HUES6 (cell line): ENCODE results near the gene SOX13.
A peak's percentile ranks its signal among the peaks of the same experiment; 100 is the strongest.
"Not testable (repeated sequence)": the region's sequence is repeated elsewhere in the genome, so short reads cannot be mapped to it uniquely, and the experiment has no call there.

Experiments
- H3K27ac ChIP-seq: 2 replicates; pipeline ENCODE4 v1.7.0; 2013; ENCODE audit warnings: low read depth, mild to moderate bottlenecking, low read length, inconsistent platforms
- H3K27me3 ChIP-seq: 2 replicates; pipeline ENCODE4 v1.6.1; 2013; ENCODE audit warnings: low read length; ENCODE audit not compliant: control insufficient read depth, insufficient read depth
- H3K36me3 ChIP-seq: 2 replicates; pipeline ENCODE4 v1.6.1; 2013; ENCODE audit warnings: low read length; ENCODE audit not compliant: control insufficient read depth, insufficient read depth
- H3K4me1 ChIP-seq: 2 replicates; pipeline ENCODE4 v1.6.1; 2013; ENCODE audit warnings: low read length; ENCODE audit not compliant: control insufficient read depth, insufficient read depth
- H3K4me3 ChIP-seq: 2 replicates; pipeline ENCODE4 v1.5.1; 2013; ENCODE audit warnings: low read depth, low read length
- H3K9ac ChIP-seq: one replicate; pipeline ENCODE4 v1.6.1; 2013; ENCODE audit warnings: mild to moderate bottlenecking, low read length
- H3K9me3 ChIP-seq: 2 replicates; pipeline ENCODE4 v1.6.1; 2013; ENCODE audit warnings: low read depth, low read length; ENCODE audit not compliant: control insufficient read depth, insufficient read depth

The SOX13 gene

DNA sequence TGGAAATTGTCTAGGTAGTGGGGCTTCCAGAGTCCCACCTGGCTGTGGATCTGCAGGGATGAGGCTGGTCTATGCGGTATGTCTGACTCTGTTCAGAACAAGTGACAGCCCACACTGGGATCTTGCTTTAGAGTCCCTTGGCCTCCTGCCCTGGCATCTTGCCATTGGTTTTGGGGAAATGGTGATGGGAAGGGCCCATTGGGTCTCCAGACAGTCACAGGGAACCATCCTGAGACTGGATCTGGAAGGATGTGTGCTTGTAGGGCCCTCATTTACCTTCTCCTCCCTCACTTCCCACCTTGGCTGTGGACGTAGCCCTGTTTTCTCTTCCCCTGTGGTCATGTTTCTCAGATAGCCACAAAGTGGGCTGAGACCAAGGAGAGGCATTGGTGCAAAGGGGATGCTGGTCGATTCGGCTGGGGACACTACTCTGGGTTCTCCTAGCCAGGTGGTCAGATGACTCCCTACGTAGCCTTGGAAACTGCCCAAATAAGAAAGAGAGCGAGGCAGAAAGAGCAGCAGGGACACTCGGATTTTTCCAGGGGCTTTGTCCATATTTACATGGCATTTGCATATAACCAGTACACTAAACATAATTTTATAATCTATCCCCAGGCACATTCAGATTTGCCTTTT is 15.1 kb downstream of the SOX13 start:
- H3K27ac ChIP-seq = no peak overlapping the region
- no peaks in the 10 kb centered on the region for H3K9me3 ChIP-seq
- H3K4me1 ChIP-seq = peaks cover 72% of the 10 kb centered on the region
- H3K27me3 ChIP-seq = no peaks in the 10 kb centered on the region
- H3K9ac ChIP-seq = no peak overlapping the region
- H3K36me3 ChIP-seq = no peaks in the 10 kb centered on the region
- H3K4me3 ChIP-seq = no peak overlapping the region

DNA sequence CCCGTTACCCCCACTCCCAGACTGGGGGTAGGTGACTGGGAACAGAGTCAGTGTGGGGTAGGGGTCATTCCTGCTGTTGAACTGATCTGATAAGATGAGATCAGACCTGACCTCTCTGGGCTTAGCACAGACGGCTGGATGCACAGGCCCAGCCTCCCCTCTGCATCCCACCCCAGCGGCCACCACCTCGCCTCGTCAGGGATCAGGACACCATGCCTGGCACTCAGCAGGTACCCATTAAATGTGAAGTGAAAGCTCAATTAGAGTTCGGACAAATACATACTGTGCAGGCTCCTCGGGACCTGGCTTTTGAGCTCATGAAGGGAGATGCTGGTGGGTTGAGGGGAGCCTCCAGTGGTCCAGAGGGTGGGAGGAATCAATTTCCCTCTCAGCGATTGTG is 15.7 kb downstream of the SOX13 start:
- Histone ChIP-seq H3K4me1 (peaks cover 72% of the 10 kb centered on the region), H3K9ac (no peak overlapping the region), H3K27ac (no peak overlapping the region)

DNA sequence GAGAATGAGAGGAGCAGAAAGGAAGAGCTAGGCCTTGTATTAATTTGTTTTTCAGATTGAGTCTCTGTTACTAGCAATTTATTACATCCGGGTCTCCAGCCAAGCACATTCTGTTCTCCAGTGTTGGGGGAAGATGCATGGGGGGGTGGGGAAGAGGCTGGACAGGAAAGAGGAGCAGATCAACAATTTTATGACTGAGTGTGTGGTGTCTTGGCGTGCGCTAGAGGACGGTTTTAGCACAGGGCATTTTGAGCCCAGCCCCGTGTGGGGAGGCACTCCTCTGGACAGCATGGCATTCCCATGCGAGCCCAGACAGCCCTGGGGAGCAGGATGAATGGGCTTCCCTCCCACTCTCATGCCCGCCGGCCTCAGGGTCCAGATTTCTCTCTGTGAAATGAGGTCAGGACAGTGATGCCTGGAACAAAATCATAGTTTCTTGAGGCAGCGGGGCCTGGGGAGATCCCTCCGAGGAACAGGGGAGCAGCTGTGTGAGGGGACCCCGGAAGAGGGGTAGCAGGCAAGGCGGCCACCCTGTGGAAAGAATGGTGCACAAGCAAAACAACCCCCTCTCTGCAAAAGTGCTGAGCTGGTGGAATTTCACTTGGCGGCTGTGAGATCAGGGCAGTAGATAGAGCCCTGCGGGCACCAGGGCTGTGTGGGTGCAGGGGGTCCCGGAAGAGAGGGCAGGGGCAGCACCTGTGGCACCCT is 16.3 kb downstream of the SOX13 start:
- peaks cover 72% of the 10 kb centered on the region for H3K4me1 ChIP-seq

More for the DNA sequence above, 15.7 kb downstream of the SOX13 start:
- no peaks in the 10 kb centered on the region for H3K36me3 ChIP-seq
- H3K27me3 ChIP-seq = no peaks in the 10 kb centered on the region
- no peaks in the 10 kb centered on the region for H3K9me3 ChIP-seq
- no peak overlapping the region for H3K4me3 ChIP-seq

DNA sequence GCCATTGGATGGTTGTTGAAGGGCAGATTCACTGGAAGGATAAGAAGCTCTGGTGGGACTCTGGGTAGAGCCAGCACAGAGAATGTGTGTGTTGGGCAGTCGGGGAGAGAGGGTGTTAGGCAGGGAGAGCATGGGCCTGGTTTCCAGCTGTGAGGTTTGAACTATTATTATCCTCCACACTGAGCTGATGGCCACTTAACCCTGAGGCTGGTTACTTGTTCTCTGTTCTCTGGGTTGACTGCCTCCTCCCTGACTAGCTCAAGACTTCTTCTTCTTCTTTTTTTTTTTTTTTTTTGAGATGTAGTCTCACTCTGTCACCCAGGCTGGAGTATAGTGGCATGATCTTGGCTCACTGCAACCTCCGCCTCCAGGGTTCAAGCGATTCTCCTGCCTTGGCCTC is 17.2 kb downstream of the SOX13 start:
- not testable (repeated sequence) for H3K4me3 ChIP-seq, H3K27me3 ChIP-seq, H3K9ac ChIP-seq, H3K27ac ChIP-seq, H3K36me3 ChIP-seq, H3K9me3 ChIP-seq
- H3K4me1 ChIP-seq = peaks cover 72% of the 10 kb centered on the region

More for the DNA sequence above, 16.3 kb downstream of the SOX13 start:
- Histone ChIP-seq H3K27ac (no peak overlapping the region), H3K9ac (no peak overlapping the region), H3K4me3 (no peak overlapping the region), H3K9me3 (no peaks in the 10 kb centered on the region), H3K27me3 (no peaks in the 10 kb centered on the region), H3K36me3 (no peaks in the 10 kb centered on the region)

DNA sequence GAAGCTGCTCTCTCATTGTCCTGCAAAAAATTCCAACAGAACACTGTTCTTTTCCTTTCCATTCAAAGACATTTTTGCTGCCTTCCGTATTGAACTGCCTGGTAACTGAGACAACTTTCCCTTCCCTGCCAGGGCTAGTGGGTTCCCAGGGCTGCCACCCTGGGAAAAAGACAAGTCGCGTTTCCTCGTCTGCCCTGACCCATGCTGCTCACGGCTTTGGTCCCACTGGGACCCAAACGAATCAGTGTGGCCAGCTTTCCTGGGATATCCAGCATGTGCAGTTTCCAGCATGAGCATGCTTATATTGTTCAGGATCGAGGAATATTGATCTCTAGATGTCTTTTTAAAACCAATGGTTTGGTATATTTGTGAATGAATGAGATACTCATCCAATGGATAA is 18.2 kb downstream of the SOX13 start:
- Histone ChIP-seq H3K27me3 (no peaks in the 10 kb centered on the region), H3K4me1 (peaks cover 73% of the 10 kb centered on the region), H3K27ac (no peak overlapping the region), H3K9me3 (no peaks in the 10 kb centered on the region), H3K9ac (no peak overlapping the region), H3K4me3 (no peak overlapping the region), H3K36me3 (no peaks in the 10 kb centered on the region)

DNA sequence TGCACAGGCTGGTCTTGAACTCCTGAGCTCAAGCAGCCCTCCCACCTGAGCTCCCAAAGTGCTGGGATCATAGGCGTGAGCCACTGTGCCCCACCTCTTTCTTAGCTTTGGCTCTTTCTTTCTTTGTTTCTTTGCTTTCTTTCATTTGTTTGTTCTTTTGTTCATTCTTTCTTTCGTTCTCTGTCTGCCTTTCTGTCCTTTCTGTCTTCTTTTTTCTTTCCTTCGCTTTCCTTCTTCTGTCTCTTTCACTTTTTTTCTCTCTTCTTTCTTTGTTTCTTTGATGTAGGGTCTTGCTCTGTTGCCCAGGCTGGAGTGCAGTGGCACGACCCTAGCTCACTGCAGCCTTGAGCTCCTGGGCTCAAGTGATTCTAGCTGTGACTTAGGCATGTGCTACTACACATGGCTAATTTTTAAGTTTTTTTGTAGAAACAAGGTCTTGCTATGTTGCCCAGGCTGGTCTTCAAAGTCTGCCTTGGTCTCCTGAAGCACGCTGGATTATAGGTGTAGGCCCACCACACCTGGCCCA is 18.9 kb downstream of the SOX13 start:
- Histone ChIP-seq H3K27me3 (no peaks in the 10 kb centered on the region), H3K9ac (no peak overlapping the region), H3K4me1 (peaks cover 75% of the 10 kb centered on the region), H3K9me3 (no peaks in the 10 kb centered on the region), H3K27ac (no peak overlapping the region), H3K4me3 (no peak overlapping the region), H3K36me3 (no peaks in the 10 kb centered on the region)

DNA sequence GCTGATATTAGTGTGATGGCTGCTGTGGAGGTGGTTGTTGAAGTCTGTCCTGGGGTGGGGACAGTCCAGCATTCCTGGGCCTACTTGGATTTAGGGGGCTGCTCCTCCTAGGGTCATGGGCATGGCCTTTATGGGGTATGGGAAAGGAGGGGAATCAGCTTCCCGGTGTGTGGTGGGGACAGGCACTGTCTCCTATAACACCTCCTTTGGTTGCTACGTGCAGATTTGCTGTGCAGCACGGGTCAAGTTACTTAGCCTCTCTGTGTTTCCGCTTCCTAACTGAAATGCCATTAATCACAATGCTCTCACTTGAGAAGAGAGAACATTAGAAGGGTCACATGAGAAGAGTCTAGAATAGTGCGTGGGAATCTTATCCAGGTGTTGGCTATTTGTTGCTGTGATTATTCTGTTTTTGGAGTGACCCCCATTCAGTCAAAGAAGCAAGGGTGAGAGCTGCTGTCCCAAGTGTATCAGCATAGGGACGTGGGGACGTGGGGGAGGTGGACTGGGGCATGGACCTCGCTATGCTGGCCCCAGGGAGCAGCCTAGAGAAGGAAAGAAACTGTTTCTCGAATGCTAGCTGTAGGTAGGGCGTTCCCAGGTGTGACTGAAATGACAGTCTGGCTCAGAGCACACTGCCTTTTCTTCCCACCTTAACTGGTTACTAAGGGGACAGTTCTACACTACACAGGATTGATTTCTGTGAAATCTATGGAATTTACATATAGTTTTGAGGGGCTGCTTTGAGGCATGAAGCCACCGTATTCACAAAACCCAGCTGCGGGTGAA is 19.9 kb downstream of the SOX13 start:
- no peak overlapping the region for H3K27ac ChIP-seq
- no peak overlapping the region for H3K9ac ChIP-seq
- H3K4me1 ChIP-seq = peaks cover 69% of the 10 kb centered on the region
- no peaks in the 10 kb centered on the region for H3K27me3 ChIP-seq
- H3K36me3 ChIP-seq = no peaks in the 10 kb centered on the region
- H3K9me3 ChIP-seq = no peaks in the 10 kb centered on the region
- no peak overlapping the region for H3K4me3 ChIP-seq

DNA sequence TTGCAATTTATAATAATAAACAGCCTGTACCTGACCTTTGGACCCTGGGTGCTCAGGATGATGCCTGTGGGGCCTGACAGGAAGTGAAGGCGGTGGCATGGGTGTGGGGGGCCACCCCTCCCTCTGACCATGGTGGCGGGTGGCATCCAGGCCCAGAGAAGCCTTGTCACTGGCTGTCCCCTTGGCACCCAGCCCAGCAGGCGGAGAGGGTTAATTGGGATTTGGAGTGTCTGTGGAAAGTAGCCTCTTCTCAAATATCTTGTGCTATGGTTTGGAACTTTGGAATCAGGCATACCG is 20.5 kb downstream of the SOX13 start:
- no peak overlapping the region for H3K27ac ChIP-seq

DNA sequence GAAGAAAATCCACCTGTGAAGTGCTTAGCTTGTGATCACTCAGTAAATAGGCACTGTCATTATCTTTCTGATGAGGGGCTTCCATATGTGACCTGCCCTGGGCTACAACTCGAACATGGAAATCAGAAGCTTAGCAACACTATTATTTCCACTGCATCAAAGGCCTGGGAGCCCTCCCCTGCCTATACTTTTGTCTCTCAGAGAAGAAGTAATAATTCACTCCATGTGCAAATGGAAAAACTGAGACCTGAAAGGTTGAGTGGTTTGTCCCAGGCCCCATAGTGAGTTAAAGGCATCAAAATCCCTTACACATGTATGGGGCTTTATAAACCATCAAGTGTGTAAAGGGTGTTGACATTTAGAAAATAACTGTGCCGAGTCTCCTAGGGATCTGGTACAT is 20.9 kb downstream of the SOX13 start:
- H3K4me1 ChIP-seq = peaks cover 64% of the 10 kb centered on the region

More for the DNA sequence above, 20.5 kb downstream of the SOX13 start:
- Histone ChIP-seq H3K36me3 (no peaks in the 10 kb centered on the region), H3K4me1 (peaks cover 64% of the 10 kb centered on the region), H3K9me3 (no peaks in the 10 kb centered on the region), H3K9ac (no peak overlapping the region), H3K4me3 (no peak overlapping the region), H3K27me3 (no peaks in the 10 kb centered on the region)

DNA sequence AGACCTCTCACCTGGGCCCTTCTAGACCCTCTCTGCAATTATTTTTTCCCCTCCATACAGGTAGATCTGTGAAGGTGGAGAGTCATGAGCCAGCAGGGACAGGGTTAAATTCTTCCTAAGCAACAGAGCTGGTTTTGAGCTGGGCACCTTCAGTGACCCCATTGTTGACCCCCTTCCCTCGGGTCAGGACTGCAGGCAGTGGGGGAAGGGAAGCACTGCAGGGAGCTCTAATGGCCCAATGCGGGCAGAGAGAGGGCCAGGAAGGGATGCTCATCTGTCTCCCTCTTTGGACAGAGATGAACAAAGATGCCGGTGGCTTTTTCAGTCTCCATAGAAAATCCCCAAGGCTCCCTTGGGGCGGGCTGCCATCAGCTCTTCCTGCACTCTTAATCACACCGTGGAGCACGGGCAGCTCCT is 21.4 kb downstream of the SOX13 start:
- Histone ChIP-seq H3K27me3 (no peaks in the 10 kb centered on the region), H3K4me3 (peak overlapping the region; percentile 9; the same call in 1 of the 2 replicates), H3K4me1 (peaks cover 59% of the 10 kb centered on the region)

More for the DNA sequence above, 20.9 kb downstream of the SOX13 start:
- Histone ChIP-seq H3K4me3 (0 out of 2 replicates have a peak overlapping the region, but pooled peaks have one; percentile 9), H3K9me3 (no peaks in the 10 kb centered on the region), H3K36me3 (no peaks in the 10 kb centered on the region), H3K27ac (no peak overlapping the region), H3K9ac (no peak overlapping the region), H3K27me3 (no peaks in the 10 kb centered on the region)

More for the DNA sequence above, 21.4 kb downstream of the SOX13 start:
- Histone ChIP-seq H3K9me3 (no peaks in the 10 kb centered on the region), H3K36me3 (no peaks in the 10 kb centered on the region), H3K27ac (no peak overlapping the region), H3K9ac (no peak overlapping the region)
